Kidney (tissue), 14 donors: ENCODE measurements around the gene UQCC2. TPM values are rescaled to one million over a fixed set of nuclear protein-coding genes. Genes with fewer than 3 reads are reported as not detected.

Experiments
- DNase-seq, 5 donors: peaks; one replicate each; pipeline ENCODE4 v3.0.0-alpha.2; 2013 to 2020
- FAIRE-seq: peaks from 2 replicates; lab custom pipeline; 2012; peaks lifted over from hg19 to GRCh38; lab: Jason Lieb, UNC
- H3K27ac ChIP-seq, 2 donors: one replicate each; pipeline ENCODE4 v1.7.0; 2013; ENCODE audit warnings: low read depth in 2 of 2, low read length in 2 of 2, inconsistent platforms in 1 of 2
- H3K27me3 ChIP-seq: one replicate; pipeline ENCODE4 v1.7.1; 2013; ENCODE audit warnings: low read length, inconsistent platforms; ENCODE audit not compliant: control insufficient read depth, insufficient read depth
- H3K36me3 ChIP-seq, 3 donors: one replicate each; pipeline versions ENCODE4 v1.7.0 to v1.7.1; 2013; ENCODE audit warnings: low read length in 3 of 3, control low read depth in 1 of 3, inconsistent platforms in 1 of 3; ENCODE audit not compliant: insufficient read depth in 3 of 3, control insufficient read depth in 2 of 3
- H3K4me1 ChIP-seq, 3 donors: one replicate each; pipeline versions ENCODE4 v1.7.0 to v1.7.1; 2013; ENCODE audit warnings: low read length in 3 of 3, inconsistent platforms in 1 of 3, low read depth in 1 of 3; ENCODE audit not compliant: control insufficient read depth in 2 of 3, insufficient read depth in 2 of 3
- H3K4me3 ChIP-seq, 3 donors: one replicate each; pipeline versions ENCODE4 v1.7.0 to v1.8.1; 2013; ENCODE audit warnings: low read length in 3 of 3, control low read depth in 1 of 3, inconsistent platforms in 1 of 3
- H3K9ac ChIP-seq, 3 donors: one replicate each; pipeline versions ENCODE4 v1.7.0 to v1.7.1; 2013; ENCODE audit warnings: low read length in 3 of 3, control low read depth in 1 of 3, inconsistent platforms in 1 of 3
- H3K9me3 ChIP-seq, 3 donors: one replicate each; pipeline versions ENCODE4 v1.7.0 to v1.7.1; 2013; ENCODE audit warnings: low read length in 3 of 3, control low read depth in 1 of 3, inconsistent platforms in 1 of 3; ENCODE audit not compliant: control insufficient read depth in 2 of 3, insufficient read depth in 1 of 3
- CTCF ChIP-seq: IDR thresholded peaks from 3 replicates; pipeline ENCODE4 v1.5.1; 2012; ENCODE audit warnings: mild to moderate bottlenecking, moderate library complexity, borderline replicate concordance; ENCODE audit not compliant: insufficient read depth; ENCODE audit errors: extremely low read depth
- intact Hi-C: fragments of 100-400 bp; cut with DNase I; formaldehyde crosslinking; loops from one replicate; pipeline ENCODE4 v1.11.1; 2022
- polyA plus RNA-seq: library from polyadenylated mRNA; stranded (reverse); fragments of 350-450 nt; fragmentation: Illumina TruSeq; extraction: RNeasy Lipid Tissue Mini Kit (QIAGEN cat#74804); gene quantifications from one replicate; pipeline ENCODE4 v1.2.3, GENCODE V29; 2014; ENCODE audit warnings: low read depth, low replicate concordance; ENCODE audit not compliant: insufficient read depth
- total RNA-seq: library from RNA; stranded (reverse); fragmentation: NEBNext Ultra II Directional; extraction: Animal tissue kit (Norgen Biotek cat#: 25700); gene quantifications from one replicate; pipeline ENCODE4 v1.2.1, GENCODE V29; 2021
- donor health status: control.
- donor health status: control.
- donor health status: control.
- donor health status: control.
- donor health status: control.
- donor health status: DM: yes; HTN: yes; CAD: no.
- donor health status: Normal renal cell carcinoma (clear cell type).

Gene UQCC2
- total and polyA plus RNA-seq, 2 donors from 2014 or later, result 39.6 to 189 TPM

DNA sequence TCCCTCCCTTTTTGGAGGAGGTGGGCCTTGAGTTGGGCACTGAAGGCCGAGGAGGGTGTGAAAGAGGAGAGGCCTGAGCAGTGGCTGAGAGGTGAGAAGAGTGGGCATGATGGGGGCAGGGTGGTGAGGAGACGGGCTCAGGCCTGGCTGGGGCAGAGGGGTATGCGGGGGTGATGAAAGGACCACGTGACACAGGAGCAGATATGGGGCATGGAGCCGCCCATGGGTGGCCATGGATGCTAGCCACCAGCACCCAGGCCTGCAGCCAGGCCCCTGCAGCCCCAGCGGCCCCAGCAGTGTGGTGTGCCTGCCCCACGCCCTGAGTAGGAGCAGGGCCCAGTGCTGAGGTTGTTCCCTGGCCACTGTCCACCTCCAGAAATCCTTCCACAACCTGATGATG is 26.5 kb downstream of the UQCC2 start:
- H3K36me3 ChIP-seq, result peaks cover 0 to 2% (median 0%) of the 10 kb centered on the region in 3 donors
- H3K9me3 ChIP-seq, result no peaks in the 10 kb centered on the region
- DNase-seq, result no peak
- H3K4me3 ChIP-seq, result no peak overlapping the region
- no peaks in the 10 kb centered on the region for H3K4me1 ChIP-seq
- intact Hi-C loops, result no loop called here
- no peak for FAIRE-seq
- no peak overlapping the region for H3K27ac ChIP-seq
- H3K27me3 ChIP-seq, result no peaks in the 10 kb centered on the region
- no peak overlapping the region for H3K9ac ChIP-seq
- no peak for TF ChIP-seq CTCF

DNA sequence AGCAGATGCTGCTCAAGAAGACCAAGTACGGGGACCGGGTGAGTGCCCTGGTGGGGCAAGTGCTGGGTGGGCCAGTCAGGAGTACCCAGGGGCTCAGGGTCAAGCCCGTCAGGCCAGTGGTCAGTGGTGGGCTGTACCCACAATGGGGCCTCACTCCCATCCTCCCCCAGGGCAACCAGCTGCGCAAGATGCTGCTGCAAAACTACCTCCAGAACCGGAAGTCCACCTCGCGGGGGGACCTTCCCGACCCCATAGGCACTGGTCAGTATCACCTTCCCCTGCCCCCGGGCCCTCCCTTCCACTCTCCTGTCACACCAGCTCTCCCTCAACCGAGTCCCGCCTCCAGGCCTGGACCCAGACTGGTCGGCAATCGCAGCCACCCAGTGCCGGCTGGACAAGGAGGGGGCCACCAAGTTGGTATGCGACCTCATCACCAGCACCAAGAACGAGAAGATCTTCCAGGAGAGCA is 27.0 kb downstream of the UQCC2 start:
- peaks cover 0 to 2% (median 0%) of the 10 kb centered on the region in 3 donors for H3K36me3 ChIP-seq
- TF ChIP-seq CTCF, result no peak
- no peak overlapping the region for H3K27ac ChIP-seq
- no peak overlapping the region for H3K4me3 ChIP-seq
- intact Hi-C loops, result no loop called here
- no peaks in the 10 kb centered on the region for H3K27me3 ChIP-seq
- no peaks in the 10 kb centered on the region for H3K4me1 ChIP-seq
- H3K9me3 ChIP-seq, result no peaks in the 10 kb centered on the region
- H3K9ac ChIP-seq, result no peak overlapping the region
- no peak for FAIRE-seq
- DNase-seq, result no peak

DNA sequence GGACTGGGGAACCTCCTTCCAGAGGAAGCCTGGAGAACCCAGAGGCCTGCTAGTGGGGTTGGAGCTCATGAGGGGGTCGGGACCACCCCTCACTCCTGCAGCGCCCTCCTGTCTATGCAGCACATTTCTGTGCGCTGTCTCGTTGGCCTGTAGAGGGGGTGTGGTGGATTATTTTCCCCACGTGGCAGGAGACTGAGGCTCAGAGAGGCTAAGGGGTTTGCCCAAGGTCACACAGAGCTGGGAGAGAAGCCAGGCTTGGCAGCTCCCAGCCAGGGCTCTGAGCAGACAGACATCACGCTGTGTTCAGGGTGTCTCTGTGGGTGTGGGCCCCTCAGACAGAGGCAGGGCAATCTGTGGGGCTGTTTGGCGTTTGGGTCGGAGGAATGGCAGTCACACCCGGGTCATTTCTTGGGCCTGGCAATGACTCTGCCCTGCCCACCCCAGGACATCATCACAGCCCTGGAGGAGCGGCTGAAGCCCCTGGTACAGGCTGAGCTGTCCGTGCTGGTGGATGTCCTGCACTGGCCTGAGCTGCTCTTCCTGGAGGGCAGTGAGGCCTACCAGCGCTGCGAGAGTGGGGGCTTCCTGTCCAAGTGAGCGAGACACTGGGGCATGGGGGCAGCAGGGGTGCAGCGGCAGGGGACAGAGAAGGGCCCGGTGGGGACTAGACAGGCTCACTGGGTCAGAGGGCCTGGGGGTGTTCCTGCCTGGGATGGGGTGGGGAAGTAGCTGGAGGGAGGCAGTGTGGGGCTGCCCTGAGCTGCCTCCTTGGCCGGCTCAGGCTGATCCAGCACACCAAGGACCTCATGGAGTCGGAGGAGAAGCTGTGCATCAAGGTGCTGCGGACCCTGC is 27.7 kb downstream of the UQCC2 start:
- Histone ChIP-seq H3K36me3 (peaks cover 0 to 2% (median 0%) of the 10 kb centered on the region in 3 donors), H3K9me3 (no peaks in the 10 kb centered on the region), H3K27ac (no peak overlapping the region), H3K27me3 (no peaks in the 10 kb centered on the region), H3K4me1 (no peaks in the 10 kb centered on the region), H3K4me3 (no peak overlapping the region), H3K9ac (no peak overlapping the region)
- intact Hi-C loops, result no loop called here
- no peak for TF ChIP-seq CTCF
- DNase-seq (no peak), FAIRE-seq (no peak)
